ENCODE data around the gene SMIM24.
"Not testable (repeated sequence)": the region's sequence is repeated elsewhere in the genome, so short reads cannot be mapped to it uniquely, and the experiment has no call there.

SMIM24 gene

DNA sequence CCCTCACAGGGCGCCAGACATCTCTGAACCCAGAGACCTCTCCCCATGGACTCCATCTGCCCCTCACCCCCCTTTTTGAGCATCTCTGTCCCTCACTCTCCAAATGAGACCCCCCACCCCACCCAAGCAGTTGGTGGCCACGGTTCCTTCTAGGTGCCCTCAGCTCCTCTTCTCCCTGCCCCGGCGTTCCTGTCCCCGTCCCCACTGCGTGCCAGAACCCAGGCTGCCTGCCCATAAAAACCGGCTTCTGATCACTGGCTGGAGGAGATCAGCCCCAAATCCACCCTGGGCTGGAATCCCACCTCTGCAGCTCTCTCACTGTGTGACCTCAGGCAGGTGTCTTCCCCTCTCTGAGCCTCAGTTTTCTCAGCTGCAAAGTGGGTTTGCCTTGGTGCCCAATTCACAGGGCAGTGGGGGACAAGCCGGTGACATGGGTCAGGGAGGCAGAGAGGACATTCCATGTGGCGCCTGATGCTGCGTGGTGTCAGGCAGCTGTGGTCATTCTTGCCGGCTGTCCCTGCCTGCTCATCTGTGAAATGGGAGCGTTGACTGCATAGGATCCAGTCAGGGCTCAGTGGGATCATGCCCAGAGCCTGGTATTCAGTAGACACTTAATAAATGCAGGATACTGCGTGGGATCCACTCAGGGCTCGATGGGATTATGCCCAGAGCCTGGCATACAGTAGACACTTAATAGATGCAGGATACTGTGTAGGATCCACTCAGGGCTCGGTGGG is 25.5 kb downstream of the SMIM24 start:
- TF ChIP-seq GATA1 (IDR thresholded peaks at IDR 0.05; ENCODE audit: low read depth, low read length) (no peak), POLR2A (IDR thresholded peaks at IDR 0.05; ENCODE audit: low read length) (no peak)
- no peak for DNase-seq

DNA sequence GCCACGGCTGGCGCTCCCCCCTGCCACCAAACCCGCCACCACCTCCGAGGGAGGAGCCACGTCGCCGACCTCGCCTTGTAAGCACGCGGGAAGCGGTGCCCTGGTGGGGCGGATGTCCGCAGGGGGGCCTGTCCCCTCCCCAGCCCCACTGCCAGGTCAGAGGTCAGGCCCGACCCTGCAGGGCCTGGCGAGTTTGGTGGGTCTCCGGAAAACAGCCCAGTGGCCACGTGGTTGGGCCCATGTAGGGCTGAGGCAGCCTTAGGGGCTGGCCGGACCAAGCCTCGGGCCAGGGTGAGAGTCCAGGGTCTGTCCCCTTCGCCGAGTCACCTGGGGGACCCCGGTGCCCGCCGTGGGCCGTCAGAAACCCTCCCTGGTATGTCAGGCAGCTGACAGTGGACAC is 26.5 kb downstream of the SMIM24 start:
- DNase-seq = no peak
- TF ChIP-seq GATA1 (IDR thresholded peaks at IDR 0.05; ENCODE audit: low read depth, low read length) (no peak), POLR2A (IDR thresholded peaks at IDR 0.05; ENCODE audit: low read length) (no peak)

DNA sequence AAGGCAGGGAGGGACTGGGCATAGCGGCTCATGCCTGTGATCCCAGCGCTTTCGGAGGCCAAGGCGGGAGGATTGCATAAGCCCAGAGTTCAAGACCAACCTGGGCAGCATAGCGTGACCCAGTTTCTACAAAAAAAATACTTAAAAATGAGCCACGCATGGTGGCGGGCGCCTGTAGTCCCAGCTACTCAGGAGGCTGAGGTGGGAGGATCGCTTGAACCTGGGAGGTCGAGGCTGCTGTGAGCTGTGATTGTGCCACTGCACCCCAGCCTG is 27.4 kb downstream of the SMIM24 start:
- not testable (repeated sequence) for DNase-seq

DNA sequence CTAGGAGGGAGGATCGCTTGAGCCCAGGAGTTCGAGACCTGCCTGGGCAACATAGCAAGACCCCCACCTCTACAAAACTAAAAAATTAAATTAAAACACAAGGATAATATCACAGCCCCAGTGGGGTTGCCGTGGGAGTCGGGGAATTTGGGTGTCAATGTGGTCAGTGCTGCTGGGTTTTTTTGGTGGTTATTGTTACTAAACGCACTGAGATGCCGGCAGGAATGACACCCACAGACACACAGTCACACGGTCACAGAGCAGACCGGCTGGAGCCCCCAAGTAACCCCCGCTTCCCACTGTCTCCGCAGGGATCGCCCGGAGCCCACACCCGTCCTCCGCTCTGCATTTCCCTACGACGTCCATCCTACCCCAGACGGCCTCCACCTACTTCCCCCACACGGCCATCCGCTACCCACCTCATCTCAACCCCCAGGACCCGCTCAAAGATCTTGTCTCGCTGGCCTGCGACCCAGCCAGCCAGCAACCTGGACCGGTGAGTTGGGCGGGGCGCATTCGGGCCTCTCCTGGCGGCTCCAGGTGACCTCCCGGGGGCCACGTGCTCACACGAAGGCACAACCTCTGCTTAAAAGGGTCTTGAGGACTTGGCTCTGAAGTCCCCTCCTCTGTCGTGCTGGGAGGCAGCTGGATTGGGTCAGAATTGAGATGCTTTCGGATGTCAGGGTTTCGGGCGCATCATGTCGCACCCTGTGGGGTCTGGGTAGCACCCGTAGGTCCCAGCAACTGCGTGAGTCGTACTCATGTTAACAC is 28.0 kb downstream of the SMIM24 start:
- no peak for DNase-seq

DNA sequence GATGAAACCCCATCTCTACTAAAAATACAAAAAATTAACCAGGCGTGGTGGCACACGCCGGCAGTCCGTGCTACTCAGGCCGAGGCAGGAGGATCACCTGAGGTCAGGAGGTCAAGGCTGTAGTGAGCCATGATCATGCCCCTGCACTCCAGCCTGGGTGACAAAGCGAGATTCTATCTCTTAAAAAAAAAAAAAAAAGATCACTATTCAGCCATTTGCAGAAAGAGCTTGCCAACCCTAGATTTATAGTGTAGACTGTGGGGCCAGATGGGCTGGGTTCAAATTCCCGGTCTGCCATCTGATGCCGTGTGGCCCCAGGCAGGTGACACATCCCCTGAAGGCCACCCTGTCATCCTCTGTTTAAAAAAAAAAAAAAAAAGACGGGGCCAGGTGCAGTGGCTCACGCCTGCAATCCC is 28.9 kb downstream of the SMIM24 start:
- TF ChIP-seq POLR2A (IDR thresholded peaks at IDR 0.05; ENCODE audit: low read length) (no peak), GATA1 (IDR thresholded peaks at IDR 0.05; ENCODE audit: low read depth, low read length) (no peak)
- peak in 1 of 2 experiments; percentile 26 for DNase-seq

More for the DNA sequence above, 28.0 kb downstream of the SMIM24 start:
- no peak for TF ChIP-seq GATA1 (IDR thresholded peaks at IDR 0.05; ENCODE audit: low read depth, low read length)
- no peak for TF ChIP-seq POLR2A (IDR thresholded peaks at IDR 0.05; ENCODE audit: low read length)

DNA sequence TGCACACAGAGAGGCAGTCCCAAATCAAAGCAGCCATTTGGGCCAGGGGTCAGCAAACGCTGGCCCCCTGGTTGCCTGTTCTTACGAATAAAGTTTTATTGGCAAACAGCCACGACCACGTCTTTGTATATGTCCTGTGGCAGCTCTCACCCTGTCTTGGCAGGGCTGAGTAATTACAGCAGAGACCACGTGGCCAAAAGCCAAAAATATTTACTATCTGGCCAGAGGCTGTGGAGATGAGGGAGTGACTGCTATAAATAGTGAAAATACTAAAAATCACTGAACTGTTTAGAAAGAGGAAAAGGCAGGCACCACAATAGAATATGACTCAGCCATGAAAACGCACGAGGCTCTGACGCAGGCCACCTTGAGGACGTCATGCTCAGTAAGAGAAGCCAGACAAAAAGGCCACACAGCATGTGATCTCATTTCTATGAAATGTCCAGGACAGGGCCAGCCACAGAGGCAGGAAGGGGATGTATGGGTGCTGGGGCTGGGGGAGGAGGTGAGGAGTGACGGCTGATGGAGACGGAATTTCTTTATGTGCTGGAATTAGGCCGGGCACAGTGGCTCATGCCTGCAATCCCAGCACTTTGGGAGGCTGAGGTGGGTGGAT is 29.4 kb downstream of the SMIM24 start:
- peak; percentile 55 to 60 for DNase-seq
- TF ChIP-seq GATA1 (IDR thresholded peaks at IDR 0.05; ENCODE audit: low read depth, low read length) (no peak), POLR2A (IDR thresholded peaks at IDR 0.05; ENCODE audit: low read length) (no peak)

DNA sequence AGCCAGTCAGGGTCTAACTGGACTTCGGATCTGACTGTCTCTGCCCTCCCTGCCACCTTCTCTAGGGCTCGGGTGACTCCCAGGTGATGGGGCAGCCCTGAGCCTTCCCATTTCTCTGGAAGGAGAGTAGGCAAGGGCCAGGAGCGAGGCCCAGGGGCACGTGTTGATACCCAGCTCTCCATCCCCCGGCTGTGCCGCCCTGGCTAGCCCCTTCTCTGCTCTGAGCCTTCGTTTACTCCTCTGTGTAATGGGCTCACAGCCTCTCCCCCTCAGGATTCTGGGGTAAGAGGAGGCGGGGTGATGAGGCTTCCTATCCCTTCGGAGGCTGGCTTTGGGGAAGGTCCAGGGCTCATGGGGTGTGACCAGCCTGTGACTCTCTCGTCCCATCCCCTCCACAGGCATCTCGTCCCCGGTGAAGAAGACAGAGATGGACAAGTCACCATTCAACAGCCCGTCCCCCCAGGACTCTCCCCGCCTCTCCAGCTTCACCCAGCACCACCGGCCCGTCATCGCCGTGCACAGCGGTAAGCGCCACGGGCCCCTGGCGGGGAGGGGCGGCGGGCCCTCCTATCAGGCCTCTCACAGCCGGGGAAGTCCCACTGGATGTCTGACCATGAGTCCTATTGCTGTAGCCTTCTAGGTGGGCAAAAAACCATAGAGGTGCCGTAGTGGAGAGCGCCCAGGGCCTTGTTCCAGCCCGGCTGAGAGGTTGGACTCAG is 31.6 kb downstream of the SMIM24 start:
- TF ChIP-seq GATA1 (IDR thresholded peaks at IDR 0.05; ENCODE audit: low read depth, low read length) = no peak
- TF ChIP-seq POLR2A (IDR thresholded peaks at IDR 0.05; ENCODE audit: low read length) = no peak
- no peak for DNase-seq

DNA sequence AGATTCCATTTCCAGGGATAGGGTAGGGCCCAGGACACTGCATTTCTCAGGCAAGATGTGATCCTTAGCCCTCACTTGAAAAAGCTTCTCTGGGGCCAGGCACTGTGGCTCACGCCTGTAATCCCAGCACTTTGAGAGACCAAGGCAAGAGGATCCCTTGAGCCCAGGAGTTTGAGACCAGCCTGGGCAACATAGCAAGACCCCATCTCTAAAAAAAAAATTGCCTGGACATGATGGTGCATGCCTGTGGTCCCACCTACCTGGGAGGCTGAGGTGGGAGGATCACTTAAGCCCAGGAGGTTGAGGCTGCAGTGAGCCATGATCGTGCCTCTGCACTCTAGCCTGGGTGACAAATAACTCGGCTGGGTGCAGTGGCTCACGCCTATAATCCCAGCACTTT is 33.7 kb downstream of the SMIM24 start:
- not testable (repeated sequence) for DNase-seq

DNA sequence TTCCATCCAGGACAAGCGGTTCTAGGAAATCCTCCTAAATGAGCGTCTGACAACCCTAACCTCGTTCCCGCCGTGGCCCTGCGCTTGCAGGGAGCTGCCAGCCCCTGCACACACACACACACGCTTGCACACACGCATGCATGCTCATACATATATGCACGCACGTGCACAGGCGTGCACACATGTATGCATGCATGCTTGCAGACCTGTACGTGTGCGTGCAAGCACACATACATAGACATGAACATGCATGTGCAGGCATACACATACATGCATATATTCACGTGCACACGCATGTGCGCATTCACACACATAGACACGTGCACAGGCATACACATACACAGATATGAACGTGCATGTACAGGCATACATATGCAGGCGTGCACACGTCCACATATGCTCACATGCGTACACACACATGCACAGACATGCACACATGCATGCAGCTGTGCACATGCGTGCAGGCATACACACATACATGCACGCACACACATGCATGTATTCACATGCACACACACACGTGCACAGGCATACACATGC is 35.6 kb downstream of the SMIM24 start:
- no peak for TF ChIP-seq POLR2A (IDR thresholded peaks at IDR 0.05; ENCODE audit: low read length)
- no peak for TF ChIP-seq GATA1 (IDR thresholded peaks at IDR 0.05; ENCODE audit: low read depth, low read length)
- no peak for DNase-seq

DNA sequence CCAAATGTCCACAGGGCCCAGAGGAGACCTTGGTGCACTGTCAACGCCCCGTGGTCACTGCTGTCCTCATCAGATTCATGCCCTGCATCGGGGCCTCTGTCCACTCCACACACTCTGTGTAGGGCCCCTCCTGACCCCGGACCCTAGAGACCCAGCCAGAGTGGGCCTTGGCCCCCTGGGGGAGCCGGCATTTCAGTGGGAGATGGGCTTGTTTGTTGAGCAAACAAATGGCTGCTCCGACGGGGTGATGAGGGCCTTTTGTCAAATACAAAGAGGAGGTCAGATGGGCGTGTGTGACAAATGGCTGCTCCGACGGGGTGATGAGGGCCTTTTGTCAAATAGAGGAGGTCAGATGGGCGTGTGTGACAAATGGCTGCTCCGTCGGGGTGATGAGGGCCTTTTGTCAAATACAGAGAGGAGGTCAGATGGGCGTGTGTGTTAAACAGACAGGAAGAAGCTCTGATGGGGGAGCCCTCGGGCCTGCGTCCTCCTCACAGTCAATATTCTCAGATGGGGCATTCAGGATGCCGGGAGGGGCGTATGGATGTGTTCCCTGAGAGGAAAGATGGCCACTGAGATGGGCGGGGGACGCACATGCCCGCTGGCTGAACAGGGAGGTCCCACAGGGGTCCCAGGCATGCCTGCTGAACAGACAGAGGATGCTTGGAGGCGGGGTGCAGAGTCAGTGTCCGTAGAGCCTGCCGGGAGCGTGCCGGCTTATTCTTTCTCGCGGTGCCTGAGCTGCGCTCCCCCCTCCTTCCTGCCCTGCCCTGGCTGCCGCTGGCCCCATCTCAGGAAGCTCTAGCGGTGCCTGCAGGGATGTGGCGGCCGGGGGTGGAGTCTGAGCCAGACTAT is 36.3 kb downstream of the SMIM24 start:
- TF ChIP-seq GATA1 (IDR thresholded peaks at IDR 0.05; ENCODE audit: low read depth, low read length) (no peak), POLR2A (IDR thresholded peaks at IDR 0.05; ENCODE audit: low read length) (no peak)
- DNase-seq = no peak

DNA sequence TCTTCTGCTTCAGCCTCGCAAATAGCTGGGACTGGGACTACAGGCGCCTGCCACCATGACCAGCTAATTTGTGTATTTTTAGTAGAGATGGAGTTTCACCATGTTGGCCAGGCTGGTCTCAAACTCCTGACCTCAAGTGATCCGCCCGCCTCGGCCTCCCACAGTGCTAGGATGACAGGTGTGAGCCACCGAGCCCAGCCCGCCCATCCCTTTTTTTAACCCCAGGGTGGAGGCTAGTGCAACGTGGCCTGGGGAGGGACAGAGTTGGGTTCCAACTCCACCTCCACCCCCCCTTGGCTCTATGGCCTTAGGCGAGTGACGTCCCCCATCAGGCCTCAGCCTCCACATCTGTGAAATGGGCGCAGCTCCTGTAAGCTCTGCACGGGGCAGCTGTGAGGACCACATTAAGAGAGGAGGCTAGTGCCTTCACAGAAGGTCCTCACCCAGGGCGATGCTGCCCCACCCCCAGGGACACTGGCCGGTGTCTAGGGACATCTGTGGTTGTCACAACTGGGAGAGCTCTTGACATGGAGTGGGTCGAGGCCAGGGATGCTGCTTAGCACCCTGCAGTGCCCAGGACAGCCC is 37.7 kb downstream of the SMIM24 start:
- TF ChIP-seq POLR2A (IDR thresholded peaks at IDR 0.05; ENCODE audit: low read length) (no peak), GATA1 (IDR thresholded peaks at IDR 0.05; ENCODE audit: low read depth, low read length) (no peak)
- no peak for DNase-seq

DNA sequence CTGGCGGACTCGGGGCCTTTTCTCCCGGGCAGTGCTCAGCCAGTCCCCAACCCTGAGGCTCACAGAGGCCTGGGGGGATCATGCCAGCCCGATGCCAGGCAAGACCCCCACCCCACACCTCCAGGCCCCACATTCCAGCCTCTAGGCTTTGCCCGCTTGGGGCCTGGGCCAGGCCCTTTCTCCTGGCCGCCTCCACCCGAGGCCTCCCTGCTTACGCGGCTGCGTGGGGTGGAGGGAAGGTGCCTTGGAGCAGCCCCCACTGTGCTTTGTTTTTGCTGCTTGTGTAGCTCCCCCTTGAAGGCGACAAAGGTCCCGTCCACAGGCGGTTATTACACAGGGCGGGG is 38.4 kb downstream of the SMIM24 start:
- TF ChIP-seq POLR2A (IDR thresholded peaks at IDR 0.05; ENCODE audit: low read length) (no peak), GATA1 (IDR thresholded peaks at IDR 0.05; ENCODE audit: low read depth, low read length) (no peak)

More for the DNA sequence above, 38.4 kb downstream of the SMIM24 start:
- no peak for DNase-seq

Measured in erythroblast (primary cell).